Upper lobe of right lung (tissue), 1 donor: Measurements from ENCODE around the gene FBXL3. TPM values are rescaled to one million over a fixed set of nuclear protein-coding genes. Genes with fewer than 3 reads are reported as not detected.

Source experiments
- ATAC-seq: fragments of 200-7000 bp; cut with Tn5 transposase; one replicate; pipeline ENCODE4 v1.9.1; 2020; ENCODE audit warnings: mild to moderate bottlenecking, moderate library complexity
- DNase-seq: peaks from one replicate; pipeline ENCODE4 v3.0.0-alpha.2; 2020
- H3K27ac ChIP-seq: fragments of 200-600 bp; one replicate; pipeline ENCODE4 v1.8.0; 2022
- H3K27me3 ChIP-seq: fragments of 200-600 bp; one replicate; pipeline ENCODE4 v1.8.0; 2022; ENCODE audit warnings: mild to moderate bottlenecking
- H3K36me3 ChIP-seq: fragments of 200-600 bp; one replicate; pipeline ENCODE4 v1.8.0; 2022
- H3K4me1 ChIP-seq: fragments of 200-600 bp; one replicate; pipeline ENCODE4 v1.8.0; 2022
- H3K4me3 ChIP-seq: fragments of 200-600 bp; one replicate; pipeline ENCODE4 v1.8.0; 2022; ENCODE audit warnings: mild to moderate bottlenecking
- H3K9me3 ChIP-seq: fragments of 200-600 bp; one replicate; pipeline ENCODE4 v1.8.0; 2022
- intact Hi-C: fragments of 100-400 bp; cut with DNase I; formaldehyde crosslinking; loops from one replicate; pipeline ENCODE4 v1.11.0; 2022
- total RNA-seq: library from RNA; stranded (reverse); fragmentation: NEBNext Ultra II Directional; extraction: Animal tissue kit (Norgen Biotek cat#: 25700); gene quantifications from one replicate; pipeline ENCODE4 v1.2.1, GENCODE V29; 2021
- TF ChIP-seq, protein P1 (sequence below): fragments of 200-600 bp; IDR thresholded peaks from one replicate; pipeline ENCODE4 v1.8.0; 2022; ENCODE audit warnings: antibody characterized with exemption
- donor health status: DM: no; HTN: yes; CAD: no; lungs with severe emphysema.

The FBXL3 gene
- total RNA-seq, 1 donor from 2014 or later, result 49.4 TPM

DNA sequence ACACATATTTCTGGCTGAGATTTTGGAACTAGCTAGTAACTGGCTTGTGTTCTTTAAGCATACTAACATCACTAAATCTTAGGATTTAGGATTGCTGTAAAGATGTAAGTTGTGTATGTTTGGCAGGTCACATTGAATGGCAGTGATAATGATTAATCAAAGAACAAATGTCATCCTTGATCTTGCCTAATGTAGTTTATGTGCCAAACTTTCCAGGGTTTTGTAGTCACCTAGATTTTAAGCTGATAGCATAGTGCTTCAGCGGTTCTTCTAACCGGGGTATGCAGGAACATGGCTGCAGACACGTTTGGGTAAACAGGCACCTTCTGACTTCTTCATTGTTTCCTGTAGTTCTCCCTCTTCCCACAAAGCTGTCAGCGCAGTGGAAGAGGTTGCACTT is 25.4 kb downstream of the FBXL3 start:
- ATAC-seq (no peak), DNase-seq (no peak)
- H3K4me3 ChIP-seq, result no peak overlapping the region
- peaks cover 16% of the 10 kb centered on the region for H3K4me1 ChIP-seq
- peak overlapping the region; percentile 3 for H3K27ac ChIP-seq
- intact Hi-C loops, result no loop called here
- TF ChIP-seq, protein P1, sequence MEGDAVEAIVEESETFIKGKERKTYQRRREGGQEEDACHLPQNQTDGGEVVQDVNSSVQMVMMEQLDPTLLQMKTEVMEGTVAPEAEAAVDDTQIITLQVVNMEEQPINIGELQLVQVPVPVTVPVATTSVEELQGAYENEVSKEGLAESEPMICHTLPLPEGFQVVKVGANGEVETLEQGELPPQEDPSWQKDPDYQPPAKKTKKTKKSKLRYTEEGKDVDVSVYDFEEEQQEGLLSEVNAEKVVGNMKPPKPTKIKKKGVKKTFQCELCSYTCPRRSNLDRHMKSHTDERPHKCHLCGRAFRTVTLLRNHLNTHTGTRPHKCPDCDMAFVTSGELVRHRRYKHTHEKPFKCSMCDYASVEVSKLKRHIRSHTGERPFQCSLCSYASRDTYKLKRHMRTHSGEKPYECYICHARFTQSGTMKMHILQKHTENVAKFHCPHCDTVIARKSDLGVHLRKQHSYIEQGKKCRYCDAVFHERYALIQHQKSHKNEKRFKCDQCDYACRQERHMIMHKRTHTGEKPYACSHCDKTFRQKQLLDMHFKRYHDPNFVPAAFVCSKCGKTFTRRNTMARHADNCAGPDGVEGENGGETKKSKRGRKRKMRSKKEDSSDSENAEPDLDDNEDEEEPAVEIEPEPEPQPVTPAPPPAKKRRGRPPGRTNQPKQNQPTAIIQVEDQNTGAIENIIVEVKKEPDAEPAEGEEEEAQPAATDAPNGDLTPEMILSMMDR, result no peak
- peaks cover 83% of the 10 kb centered on the region for H3K36me3 ChIP-seq
- no peaks in the 10 kb centered on the region for H3K9me3 ChIP-seq
- H3K27me3 ChIP-seq, result no peaks in the 10 kb centered on the region

DNA sequence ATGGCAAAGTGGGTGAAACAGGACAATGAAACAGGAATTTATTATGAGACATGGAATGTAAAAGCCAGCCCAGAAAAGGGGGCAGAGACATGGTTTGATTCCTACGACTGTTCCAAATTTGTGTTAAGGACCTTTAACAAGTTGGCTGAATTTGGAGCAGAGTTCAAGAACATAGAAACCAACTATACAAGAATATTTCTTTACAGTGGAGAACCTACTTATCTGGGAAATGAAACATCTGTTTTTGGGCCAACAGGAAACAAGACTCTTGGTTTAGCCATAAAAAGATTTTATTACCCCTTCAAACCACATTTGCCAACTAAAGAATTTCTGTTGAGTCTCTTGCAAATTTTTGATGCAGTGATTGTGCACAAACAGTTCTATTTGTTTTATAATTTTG is 26.5 kb downstream of the FBXL3 start:
- TF ChIP-seq, protein P1, result no peak
- intact Hi-C loops, result no loop called here
- Histone ChIP-seq H3K27ac (no peak overlapping the region), H3K27me3 (no peaks in the 10 kb centered on the region), H3K36me3 (peaks cover 83% of the 10 kb centered on the region), H3K9me3 (no peaks in the 10 kb centered on the region), H3K4me1 (peaks cover 16% of the 10 kb centered on the region), H3K4me3 (no peak overlapping the region)
- DNase-seq (no peak), ATAC-seq (no peak)

DNA sequence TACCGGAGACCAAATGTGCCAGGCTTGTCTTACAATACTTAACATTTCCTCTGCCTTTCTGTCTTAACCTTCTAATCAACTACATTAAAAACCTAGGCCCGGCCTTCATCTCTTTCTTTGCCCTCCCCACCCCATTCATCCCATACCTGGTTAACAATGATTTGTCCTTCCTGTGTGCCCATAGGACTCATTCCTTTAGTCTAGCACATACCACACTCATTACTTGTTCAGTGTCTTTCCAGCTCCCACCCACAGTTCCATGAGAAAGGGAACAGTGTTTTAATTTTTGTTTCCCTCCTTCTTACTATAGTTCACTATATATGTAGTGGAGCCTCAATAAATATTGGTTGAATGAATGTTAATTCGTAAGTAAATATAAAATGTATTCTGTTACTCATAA is 32.7 kb downstream of the FBXL3 start:
- Histone ChIP-seq H3K36me3 (peaks cover 34% of the 10 kb centered on the region), H3K9me3 (no peaks in the 10 kb centered on the region), H3K4me1 (peaks cover 22% of the 10 kb centered on the region), H3K4me3 (no peak overlapping the region), H3K27me3 (no peaks in the 10 kb centered on the region), H3K27ac (no peak overlapping the region)
- TF ChIP-seq, protein P1, result no peak
- ATAC-seq, result no peak
- intact Hi-C loops, result no loop called here
- DNase-seq, result no peak

DNA sequence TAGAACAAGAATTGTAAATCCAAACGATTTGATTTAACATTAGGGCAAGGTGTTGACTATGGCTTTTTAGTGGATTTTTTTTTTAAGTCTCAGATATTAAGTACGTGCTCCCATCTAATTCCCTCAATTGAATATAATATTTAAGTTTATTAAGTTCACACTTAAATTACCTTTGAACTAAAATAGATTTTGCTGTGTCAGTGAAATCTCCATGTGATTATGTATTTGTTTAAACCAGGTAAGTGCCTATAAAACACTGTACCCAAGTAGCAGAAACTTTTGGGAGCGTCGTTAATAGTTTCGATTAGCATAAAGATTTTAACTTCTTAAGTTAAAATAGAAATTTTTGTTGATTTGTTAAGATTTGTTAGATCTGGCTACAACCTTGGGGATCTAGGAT is 33.5 kb downstream of the FBXL3 start:
- intact Hi-C loops, result no loop called here

DNA sequence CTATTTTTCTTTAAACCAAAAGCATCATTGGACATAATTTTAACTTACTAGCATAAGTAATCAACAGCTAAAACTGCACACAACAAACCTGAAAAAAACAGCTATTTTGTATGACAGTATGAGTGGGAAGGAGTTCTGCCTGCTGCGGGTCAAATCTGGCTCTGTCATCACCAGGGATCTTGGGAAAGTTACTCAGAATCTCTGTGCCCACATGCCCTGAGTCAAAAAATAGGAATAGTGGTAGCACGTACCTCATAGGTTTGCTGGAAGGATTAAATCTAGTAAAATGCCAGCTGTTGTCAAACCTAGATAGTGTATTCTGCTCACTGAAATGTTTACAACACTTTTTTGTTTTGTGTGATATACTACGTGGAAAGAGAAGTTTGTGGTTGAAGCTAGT is 33.9 kb downstream of the FBXL3 start:
- peak overlapping the region; percentile 59 for H3K4me3 ChIP-seq
- peaks cover 22% of the 10 kb centered on the region for H3K4me1 ChIP-seq
- ATAC-seq (no peak), DNase-seq (no peak)
- no peaks in the 10 kb centered on the region for H3K27me3 ChIP-seq
- H3K27ac ChIP-seq, result peak overlapping the region; percentile 94
- intact Hi-C loops, result no loop called here
- TF ChIP-seq, protein P1, result no peak
- no peaks in the 10 kb centered on the region for H3K9me3 ChIP-seq
- H3K36me3 ChIP-seq, result peaks cover 21% of the 10 kb centered on the region

More for the DNA sequence above, 33.5 kb downstream of the FBXL3 start:
- no peak for ATAC-seq
- no peaks in the 10 kb centered on the region for H3K27me3 ChIP-seq
- H3K4me3 ChIP-seq, result peak overlapping the region; percentile 59
- H3K36me3 ChIP-seq, result peaks cover 26% of the 10 kb centered on the region
- H3K27ac ChIP-seq, result no peak overlapping the region
- H3K4me1 ChIP-seq, result peaks cover 22% of the 10 kb centered on the region
- H3K9me3 ChIP-seq, result no peaks in the 10 kb centered on the region
- TF ChIP-seq, protein P1, result no peak
- DNase-seq, result no peak

DNA sequence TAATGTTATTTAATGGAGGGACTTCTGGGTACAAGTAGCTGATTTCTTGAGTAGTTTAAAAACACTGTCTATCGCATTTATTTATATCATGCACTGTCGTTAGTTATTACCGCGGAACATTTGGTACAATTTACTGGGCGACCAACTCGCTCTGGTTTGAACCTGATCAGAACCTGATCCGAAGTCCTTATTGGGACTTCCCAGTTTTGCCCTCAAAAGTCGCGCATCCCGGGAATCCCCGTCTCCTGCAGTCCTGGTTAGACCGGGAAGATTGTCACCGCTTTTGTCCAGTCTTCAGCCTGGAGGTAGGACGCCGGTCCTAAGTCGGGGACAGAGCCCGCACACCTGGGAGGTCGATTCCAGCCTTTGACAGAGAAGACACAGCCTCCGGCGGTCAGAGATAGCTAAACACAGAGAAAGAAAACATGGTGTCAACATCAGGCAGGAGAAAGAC is 34.4 kb downstream of the FBXL3 start:
- peaks cover 17% of the 10 kb centered on the region for H3K36me3 ChIP-seq
- intact Hi-C loops, result no loop called here
- H3K9me3 ChIP-seq, result no peaks in the 10 kb centered on the region
- H3K4me1 ChIP-seq, result peaks cover 22% of the 10 kb centered on the region
- peak overlapping the region; percentile 59 for H3K4me3 ChIP-seq
- ATAC-seq (peak; percentile 2), DNase-seq (peak; percentile 69)
- no peaks in the 10 kb centered on the region for H3K27me3 ChIP-seq
- peak overlapping the region; percentile 94 for H3K27ac ChIP-seq
- TF ChIP-seq, protein P1, result no peak
